Aortic smooth muscle cell (primary cell): ENCODE measurements around the gene TADA1. TPM values are rescaled to one million over a fixed set of nuclear protein-coding genes. Genes with fewer than 3 reads are reported as not detected.

Experiments used
- total RNA-seq: library from RNA; depleted of rRNA; stranded (reverse); fragments of >200 nt; gene quantifications from 2 replicates; pipeline ENCODE4 v1.2.3, GENCODE V29; 2014

The TADA1 gene, protein sequence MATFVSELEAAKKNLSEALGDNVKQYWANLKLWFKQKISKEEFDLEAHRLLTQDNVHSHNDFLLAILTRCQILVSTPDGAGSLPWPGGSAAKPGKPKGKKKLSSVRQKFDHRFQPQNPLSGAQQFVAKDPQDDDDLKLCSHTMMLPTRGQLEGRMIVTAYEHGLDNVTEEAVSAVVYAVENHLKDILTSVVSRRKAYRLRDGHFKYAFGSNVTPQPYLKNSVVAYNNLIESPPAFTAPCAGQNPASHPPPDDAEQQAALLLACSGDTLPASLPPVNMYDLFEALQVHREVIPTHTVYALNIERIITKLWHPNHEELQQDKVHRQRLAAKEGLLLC
- total RNA-seq: 8.0 and 8.3 TPM in 2 replicates

GRCh38 chr1:166875734-166876539, at the start of gene TADA1:
TADA1 (minus strand) TSS chr1:166876264; CDS start chr1:166876233, 31 bp downstream.

DNA sequence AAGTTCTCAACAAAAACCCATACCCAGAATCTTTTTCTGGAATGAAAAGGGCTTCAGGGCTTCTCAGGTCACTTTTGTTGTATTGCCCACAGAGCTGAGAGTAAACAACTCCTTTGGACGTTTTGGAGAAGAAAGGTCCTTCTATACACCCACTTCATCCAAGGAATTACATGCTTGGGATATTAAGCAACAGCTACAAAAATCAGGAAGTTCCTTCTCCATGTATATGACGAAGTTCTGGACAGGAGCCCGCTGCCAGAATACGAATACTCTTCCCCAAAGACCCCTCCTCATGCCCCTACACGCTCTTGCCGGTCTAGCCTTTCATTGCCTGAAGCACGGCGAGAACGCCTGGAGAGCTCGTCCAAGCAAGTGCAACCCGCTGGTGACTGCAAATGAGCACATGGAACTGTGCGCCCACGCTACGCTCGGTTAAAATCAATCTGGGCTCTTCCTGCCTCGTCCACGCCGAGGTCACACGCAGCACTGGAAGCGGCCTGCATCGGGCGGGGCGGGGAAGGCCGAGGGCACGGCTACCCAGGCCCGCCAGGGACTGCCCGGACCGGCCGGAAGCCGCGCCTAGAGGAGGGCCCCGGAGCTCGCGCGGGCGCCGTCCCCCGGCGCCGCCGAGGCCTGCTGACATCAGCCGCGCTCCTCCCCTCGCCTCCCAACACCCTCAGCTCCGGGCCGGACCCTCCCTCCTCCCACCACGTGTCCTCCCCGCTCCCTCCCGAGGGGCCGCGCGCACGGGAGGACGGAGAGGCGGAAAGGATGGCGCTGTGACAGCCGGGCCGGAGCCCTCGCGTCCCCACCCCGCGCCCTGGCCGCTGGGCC, 37.1 kb downstream of the TADA1 start, which contains the start of gene POGK:
POGK (plus strand) TSS at position 710 of the 834 bp plus-strand sequence. CDS start 1,482 bp downstream, outside the sequence.

Other genes starting within 250 kb of the TADA1 start
- 17.0 and 17.2 TPM in 2 replicates for gene POGK, start 36.8 kb downstream of the TADA1 start, total RNA-seq
- gene ILDR2, start 99.3 kb upstream of the TADA1 start, total RNA-seq: under 0.01 TPM in 1 of 2 replicates, not detected in the other
- not detected in 2 replicates for gene MAEL, start 113.0 kb upstream of the TADA1 start, total RNA-seq
- gene GPA33, start 214.1 kb upstream of the TADA1 start, total RNA-seq: not detected in 2 replicates
- under 0.01 TPM in 1 of 2 replicates, not detected in the other for gene STYXL2, start 217.8 kb upstream of the TADA1 start, total RNA-seq